Epithelial cell of esophagus (primary cell): ENCODE data around the gene ARL6IP5.

Experiments
- DNase-seq: peaks from one replicate; pipeline ENCODE4 v3.0.0; 2010; ENCODE audit warnings: low read depth
- H3K4me3 ChIP-seq: 2 replicates; pipeline ENCODE4 v1.5.1; 2011; ENCODE audit warnings: mild to moderate bottlenecking, low read length, control low read depth
- TF ChIP-seq, protein P1 (sequence below): IDR thresholded peaks from 2 replicates; pipeline ENCODE4 v1.5.1; 2011; ENCODE audit warnings: low read depth, mild to moderate bottlenecking, low read length, control low read depth, inconsistent platforms; ENCODE audit not compliant: insufficient read depth; ENCODE audit errors: missing control alignments

Gene ARL6IP5

DNA sequence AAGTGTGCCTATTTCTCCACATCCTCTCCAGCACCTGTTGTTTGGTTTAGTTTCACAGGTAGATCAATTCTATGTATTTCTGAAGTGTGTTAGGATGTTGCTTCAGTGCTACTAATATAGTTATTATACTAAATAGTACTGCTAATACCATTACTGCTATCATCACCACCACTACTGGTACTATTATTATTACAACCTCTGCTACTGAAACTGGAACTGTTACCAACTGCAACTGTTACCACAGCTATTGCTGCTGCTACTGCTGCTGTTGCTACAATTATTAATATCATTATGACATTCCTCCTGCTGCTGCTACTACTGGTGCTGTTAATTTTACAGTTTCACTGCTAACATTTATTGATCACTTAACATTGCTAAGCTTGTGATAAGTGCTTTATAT, 46.0 kb downstream of the ARL6IP5 start:
- H3K4me3 ChIP-seq = no peak overlapping the region
- TF ChIP-seq, protein P1, sequence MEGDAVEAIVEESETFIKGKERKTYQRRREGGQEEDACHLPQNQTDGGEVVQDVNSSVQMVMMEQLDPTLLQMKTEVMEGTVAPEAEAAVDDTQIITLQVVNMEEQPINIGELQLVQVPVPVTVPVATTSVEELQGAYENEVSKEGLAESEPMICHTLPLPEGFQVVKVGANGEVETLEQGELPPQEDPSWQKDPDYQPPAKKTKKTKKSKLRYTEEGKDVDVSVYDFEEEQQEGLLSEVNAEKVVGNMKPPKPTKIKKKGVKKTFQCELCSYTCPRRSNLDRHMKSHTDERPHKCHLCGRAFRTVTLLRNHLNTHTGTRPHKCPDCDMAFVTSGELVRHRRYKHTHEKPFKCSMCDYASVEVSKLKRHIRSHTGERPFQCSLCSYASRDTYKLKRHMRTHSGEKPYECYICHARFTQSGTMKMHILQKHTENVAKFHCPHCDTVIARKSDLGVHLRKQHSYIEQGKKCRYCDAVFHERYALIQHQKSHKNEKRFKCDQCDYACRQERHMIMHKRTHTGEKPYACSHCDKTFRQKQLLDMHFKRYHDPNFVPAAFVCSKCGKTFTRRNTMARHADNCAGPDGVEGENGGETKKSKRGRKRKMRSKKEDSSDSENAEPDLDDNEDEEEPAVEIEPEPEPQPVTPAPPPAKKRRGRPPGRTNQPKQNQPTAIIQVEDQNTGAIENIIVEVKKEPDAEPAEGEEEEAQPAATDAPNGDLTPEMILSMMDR = no peak
- no peak for DNase-seq

DNA sequence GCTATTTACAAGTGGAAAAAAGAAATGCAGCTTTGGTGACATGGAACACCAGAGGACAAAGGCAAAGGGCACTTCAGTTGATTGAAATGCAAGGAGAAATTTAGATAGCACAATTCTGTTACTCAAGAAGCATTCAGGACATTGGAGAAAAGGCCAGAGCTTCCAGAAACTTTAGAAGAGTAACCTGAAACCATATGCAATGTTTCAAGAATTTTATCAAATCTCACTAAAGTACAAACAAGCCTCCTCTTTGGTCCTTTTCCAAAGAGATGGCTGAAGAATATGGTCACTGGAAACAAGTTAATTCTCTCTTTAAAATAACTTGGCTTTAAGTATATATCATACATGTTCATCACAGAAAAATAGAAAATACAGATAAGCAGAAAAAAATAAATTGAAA, 52.3 kb downstream of the ARL6IP5 start:
- no peak overlapping the region for H3K4me3 ChIP-seq
- TF ChIP-seq, protein P1 = no peak
- no peak for DNase-seq

DNA sequence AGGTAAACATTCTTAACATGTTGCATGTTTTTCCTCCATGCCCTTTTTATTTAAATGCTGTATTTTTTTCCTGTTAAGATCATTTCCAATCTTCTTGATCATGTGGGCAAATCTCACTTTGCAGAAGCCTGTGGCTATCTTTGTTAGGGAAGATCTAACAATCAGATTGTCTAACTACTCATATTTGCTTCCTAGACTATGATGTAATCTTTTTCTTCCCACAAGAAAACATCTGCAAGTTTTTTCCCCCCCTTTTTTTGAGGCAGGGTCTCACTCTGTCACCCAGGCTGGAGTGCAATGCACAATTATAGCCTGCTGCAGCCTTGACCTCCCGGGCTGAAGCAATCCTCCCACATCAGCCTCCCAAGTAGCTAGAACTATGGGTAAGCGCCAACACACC, 52.7 kb downstream of the ARL6IP5 start:
- DNase-seq = no peak
- TF ChIP-seq, protein P1 = no peak
- H3K4me3 ChIP-seq = no peak overlapping the region

DNA sequence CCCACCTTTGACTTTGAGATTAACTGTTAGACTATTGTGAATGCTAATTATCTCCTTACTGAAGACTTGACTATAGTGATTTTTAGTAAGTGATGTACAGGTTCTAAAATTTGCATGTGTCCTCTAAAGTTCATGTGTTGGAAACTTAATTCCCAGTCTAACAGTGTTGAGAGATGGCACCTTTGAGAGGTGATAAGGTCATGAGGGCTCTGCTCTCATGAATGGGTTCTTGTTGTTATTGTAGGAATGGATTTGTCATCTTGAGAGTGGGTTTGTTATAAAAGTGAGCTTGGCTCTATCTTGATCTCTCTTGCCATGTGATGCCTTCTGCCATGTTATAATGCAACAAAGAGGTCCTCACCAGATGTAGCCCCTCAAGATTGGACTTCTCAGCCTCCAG, 56.6 kb downstream of the ARL6IP5 start:
- no peak for DNase-seq
- TF ChIP-seq, protein P1 = no peak
- H3K4me3 ChIP-seq = no peak overlapping the region

DNA sequence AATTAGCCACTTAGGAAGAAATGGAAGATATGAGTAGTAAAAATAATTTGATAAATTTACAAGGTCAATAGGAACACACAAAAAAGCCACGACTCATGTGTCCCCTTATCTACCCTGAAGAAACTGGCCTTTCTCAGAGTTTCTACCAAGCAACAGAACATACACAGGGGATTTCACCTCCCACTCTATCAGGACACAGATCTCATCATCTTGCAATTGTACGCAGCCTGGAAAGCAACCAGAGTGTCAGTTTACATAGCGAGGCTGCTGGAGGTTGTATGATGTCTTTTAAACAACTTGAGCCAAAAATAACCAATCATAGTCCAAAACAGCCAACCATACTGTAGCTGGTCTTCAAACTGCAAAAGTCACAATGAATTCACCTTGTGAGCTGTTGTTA, 57.4 kb downstream of the ARL6IP5 start:
- H3K4me3 ChIP-seq = no peak overlapping the region
- TF ChIP-seq, protein P1 = no peak
- DNase-seq = no peak

DNA sequence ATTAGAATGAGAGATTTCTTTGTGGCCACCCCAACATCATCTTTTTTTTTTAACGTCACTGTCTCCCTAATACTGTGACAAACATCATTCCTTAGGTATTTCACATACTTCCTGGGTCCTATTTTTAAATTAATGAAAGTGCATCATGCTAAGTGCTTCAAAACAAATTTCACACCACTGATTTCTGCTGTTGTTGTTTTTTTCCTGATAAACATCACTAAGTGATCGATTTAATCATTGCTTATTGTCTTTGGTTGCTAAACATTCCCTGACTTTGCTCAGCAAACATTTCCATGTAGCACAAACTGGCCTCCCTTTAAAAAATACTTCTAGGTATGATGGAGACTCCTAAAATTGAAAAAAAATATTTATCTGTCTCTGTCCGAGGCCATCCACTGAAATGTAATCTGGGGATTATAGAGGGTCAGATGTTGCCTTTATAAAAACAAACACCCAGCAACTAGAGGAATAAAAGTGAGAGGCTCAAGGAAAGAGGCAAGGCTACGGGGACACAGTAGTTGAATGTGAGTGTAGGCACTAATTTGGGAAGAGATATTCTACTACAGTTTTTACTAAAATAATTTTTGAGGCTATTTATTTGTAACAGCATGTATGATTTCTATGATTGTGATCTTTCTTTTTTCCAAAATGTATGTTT, 58.2 kb downstream of the ARL6IP5 start:
- H3K4me3 ChIP-seq = no peak overlapping the region
- TF ChIP-seq, protein P1 = no peak
- DNase-seq = no peak

DNA sequence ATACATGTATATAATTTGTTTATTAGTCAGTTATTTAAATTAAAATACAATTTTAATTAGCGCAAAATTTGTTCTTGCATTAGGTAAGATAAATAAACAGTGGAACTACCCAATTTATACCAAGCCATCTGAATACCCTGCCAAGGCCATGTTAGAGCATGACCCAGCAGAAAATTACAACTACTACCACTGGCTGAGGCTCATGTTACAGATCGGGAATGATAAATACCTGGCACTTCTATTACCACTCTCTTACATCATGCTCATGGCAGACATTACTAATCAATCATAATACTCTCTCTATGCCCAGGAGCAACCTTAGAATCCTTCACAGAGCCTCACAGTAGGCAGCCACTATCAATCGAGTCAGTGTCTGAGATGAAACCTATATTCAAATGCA, 58.9 kb downstream of the ARL6IP5 start:
- peak; percentile 62 for DNase-seq

More for the DNA sequence above, 58.9 kb downstream of the ARL6IP5 start:
- TF ChIP-seq, protein P1 = no peak
- H3K4me3 ChIP-seq = no peak overlapping the region
